IPS-NIHi7 (cell line): ENCODE measurements around the gene ELK4.

Source experiments
- DNase-seq: peaks from one replicate; pipeline ENCODE4 v3.0.0; 2012; ENCODE audit warnings: mixed read lengths; ENCODE audit errors: extremely low spot score

ELK4 gene

DNA sequence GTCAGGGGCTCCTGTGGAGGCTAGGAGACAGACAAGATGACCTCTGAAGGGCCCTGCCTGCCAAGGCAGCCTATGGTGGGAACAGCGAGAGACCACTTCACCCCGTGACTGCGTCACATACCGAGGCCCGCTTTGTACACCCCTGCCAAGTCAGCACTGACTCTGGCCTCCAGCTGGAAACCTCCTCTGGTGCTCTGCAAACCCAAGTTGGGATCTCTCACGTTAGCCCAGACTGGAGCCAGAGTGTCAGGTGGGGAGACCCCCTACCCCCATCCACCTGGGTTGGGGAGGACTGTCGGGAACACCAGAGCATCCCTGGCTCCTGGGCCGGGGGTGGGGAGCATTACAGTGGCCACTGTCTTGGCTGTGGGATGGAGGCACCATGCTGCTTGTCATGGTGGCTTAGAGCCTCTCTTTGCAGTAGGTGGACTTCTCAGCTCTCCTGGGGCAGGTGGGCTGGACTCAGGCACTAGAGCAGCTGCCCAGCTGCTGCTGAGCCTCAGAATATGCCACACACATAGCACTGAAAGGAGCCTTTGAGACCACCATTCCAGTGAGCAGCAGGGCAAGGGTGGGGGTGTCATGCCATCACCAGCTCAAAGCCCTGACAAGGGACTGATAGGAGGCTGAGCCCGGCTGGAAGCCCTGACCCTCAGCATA, 50.4 kb downstream of the ELK4 start:
- no peak for DNase-seq

DNA sequence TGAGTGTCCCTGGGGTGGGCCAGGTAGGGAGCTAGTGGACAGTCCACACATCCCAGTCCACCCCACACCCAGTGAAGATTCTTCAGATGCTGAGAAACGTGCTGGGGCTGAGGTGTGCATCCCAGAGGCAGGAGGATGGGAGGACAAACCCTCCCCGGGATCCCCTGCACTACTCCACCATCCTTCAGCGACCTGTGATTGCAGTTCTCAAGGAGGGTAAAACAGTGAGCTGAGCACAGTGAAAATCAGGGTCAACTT, 51.0 kb downstream of the ELK4 start:
- no peak for DNase-seq

DNA sequence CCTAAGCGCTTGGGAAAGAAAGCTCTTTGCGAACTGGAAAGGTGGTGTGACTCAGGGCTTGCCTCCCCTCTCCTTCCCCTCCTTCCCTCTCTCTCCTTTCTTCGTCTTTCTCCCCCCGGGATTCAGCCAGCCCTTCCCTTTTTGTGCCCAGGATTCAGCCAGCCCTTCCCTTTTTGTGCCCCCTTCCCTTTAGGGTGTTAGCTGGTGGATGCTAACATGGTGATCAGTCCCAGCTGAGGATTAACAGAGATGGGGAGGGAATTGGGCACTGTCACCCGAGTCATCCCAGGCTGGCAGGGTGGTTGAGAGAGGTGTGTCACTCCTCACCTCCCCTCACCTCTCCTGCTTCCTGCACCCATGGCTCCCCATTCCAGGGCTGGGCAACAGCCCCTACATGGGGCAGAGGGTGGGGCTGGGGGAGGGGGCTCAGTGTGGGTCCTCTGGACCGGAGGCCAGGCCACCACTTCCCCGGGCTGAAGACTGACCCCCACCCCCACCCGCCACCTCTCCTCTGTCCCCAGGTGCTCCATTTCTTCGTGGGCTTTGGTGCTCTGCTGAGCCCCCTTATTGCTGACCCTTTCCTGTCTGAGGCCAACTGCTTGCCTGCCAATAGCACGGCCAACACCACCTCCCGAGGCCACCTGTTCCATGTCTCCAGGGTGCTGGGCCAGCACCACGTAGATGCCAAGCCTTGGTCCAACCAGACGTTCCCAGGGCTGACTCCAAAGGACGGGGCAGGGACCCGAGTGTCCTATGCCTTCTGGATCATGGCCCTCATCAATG, 51.5 kb downstream of the ELK4 start:
- no peak for DNase-seq

DNA sequence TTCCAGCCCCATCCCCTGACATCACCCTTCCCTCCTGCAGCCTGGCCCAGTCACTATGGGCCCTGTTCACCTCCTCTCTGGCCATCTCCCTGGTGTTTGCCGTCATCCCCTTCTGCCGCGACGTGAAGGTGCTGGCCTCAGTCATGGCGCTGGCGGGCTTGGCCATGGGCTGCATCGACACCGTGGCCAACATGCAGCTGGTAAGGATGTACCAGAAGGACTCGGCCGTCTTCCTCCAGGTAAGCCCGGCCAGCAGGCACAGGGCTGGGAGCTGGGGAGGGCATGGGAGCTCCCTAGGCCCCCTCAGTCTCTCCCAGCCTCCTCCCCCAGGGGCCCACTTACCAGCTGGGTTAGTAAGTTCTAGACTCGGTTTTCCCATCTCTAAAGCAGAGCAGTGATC, 52.1 kb downstream of the ELK4 start:
- no peak for DNase-seq

DNA sequence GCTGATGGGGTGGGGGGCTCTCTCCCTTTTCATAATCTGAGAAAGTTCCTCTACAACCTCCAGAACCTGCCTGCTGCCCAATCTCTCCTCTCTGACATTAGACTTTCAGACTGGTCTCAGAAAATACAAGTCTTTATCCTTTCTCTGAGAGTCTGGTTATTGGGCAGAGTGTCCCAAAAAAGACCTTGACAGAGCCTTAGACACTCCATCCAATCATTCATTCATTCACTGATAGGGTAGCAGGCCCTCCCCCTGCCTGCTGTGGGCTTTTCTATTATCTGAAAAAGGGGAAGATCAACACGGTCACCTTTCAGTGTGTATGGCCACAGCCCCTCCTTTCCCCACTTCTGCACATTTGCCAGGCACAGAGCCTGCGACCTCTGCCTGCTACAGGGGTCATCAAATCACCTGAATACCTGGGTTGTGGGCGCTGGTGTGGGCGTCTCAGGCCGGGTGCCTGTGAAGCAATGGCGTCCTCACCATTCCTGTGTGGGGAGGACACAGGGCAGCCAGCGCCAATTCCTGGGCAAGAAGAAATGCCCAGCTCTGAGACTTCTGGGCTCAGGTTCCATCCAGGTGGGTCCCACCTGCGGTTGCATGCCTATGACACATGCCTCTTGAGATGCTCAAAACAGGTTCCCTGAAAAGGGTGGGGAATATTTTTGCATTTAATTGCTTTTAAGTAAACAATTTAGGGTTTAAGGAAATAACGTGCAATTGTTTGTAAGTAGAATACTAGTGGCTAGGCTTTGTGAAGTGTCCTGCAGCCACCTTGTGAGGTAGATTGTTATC, 52.8 kb downstream of the ELK4 start:
- DNase-seq: no peak

DNA sequence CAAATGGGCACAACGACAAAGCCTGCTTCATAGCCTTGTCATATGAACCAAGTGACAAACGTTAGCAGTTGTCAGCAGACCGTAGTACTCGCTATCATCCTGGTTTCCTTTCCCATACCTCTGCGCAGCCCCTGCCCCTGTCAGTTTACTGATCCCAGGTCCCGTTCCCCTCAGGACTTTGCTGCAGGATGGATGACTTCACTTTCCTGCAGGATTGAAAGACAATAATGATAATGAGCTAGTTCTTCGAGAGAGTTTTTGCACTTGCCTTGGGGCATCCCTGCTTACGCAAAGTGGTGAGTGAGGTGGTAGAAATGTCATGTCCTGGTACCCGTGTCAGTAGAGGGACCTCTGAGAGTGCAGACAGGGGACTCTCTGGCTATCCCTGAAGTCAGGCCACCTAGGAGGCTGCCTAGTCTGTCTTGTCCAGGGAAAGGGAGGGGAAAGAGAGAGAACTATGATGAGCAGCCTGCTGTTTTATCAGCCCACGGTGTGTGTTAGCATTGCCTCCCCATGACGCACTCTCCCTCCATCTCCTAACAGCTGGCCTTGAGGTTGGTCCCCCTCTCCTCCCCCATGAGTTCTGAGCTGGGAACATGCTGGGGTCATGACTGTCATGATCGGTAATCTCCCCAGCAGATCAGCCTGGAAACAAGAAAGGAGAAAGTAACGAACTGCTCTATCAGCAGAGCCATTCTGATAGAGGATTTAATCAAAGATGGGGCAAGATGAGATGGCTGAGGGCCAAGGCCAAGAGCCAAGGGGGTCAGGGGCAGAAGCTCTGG, 53.7 kb downstream of the ELK4 start:
- no peak for DNase-seq

DNA sequence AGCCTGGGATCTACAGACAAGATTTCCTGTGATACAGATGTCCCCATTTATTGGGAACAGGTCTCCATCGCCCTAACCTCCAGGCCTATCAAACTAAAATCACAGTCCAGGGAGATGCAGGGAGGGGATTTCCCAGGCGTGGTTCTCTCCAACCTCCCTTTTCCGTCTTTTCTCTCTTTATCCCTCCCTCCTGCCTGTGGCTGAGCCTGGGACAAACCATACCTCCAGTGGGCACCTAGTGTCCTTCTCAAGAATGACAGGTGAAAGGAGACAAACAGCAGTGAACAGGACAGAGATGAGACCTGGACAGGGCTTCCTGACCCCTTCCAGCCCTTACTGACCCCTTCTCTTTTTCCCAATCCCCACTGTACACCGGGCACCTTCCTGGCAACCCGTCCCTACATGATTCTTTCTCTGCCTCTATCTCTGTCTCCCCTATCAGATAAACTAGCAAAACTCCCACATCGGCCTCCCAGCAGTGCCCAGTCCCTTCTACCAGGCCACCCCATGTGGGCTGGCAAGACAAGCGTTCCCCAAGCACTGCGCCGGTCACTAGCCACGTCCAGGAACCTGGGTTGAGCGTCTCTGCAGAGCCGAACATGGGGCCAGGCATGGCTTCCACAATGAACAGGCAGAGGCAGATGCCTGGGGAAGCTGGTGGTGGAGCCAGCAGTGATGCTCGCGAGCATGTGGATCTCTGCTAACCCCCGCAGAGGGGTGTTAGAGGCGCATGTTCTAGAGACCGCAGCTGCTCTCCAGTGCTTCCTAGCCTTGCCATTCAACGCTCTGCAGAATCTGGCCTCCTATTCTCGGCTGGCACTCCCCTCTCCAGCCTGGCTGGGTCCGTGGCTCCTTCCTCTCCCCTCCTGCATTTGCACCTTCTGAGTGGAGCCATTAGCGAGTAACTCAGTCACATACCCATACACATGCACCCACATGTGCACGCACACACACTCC, 54.7 kb downstream of the ELK4 start:
- DNase-seq: no peak

DNA sequence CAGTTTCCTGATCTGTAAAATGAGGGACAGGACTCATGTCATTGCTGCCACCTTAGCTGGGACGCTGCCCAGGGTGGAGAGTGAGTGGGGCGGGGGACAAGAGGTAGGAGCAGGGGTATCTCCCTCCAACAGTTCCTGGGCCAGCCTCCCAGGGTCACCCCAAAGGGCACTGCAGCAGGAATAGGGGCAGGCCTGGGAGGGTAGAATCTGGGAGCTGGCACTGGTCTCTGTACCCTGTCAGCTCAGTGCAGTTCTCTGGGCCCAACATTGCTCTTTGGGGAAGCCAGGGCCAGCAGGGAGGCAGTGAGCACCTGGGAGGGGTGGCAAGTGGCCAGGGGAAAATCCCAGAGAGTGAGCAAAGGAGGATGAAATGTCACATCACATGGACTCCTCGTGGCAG, 55.8 kb downstream of the ELK4 start:
- DNase-seq: no peak

DNA sequence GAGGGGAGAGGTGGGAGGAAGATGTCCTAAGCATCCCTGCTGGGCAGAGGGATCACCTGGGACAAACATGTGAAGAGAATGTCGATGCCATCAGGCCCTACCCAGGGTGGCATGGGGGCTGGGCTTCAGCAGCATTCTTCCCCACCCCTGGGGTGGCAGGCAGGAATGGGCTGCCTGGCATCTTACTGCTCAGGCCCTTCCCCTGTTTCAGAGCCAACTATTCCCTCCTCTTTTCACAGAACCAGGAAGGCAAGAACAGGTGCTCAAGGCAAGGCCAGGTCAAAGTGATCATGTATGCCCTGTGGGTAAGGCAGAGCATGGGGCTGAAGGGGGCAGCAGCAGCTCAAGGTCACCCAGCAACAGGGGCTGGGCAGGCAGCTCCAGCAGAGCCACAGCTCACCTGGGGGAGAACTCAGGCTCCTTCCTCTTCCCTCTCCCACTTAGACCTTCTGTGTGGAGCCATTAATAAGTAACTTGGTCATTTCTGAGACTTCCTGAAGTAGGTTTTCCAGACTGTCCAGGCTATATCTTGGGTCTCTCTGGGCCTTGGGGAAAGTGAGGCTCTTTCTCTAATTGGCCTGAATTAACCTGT, 56.4 kb downstream of the ELK4 start:
- no peak for DNase-seq

DNA sequence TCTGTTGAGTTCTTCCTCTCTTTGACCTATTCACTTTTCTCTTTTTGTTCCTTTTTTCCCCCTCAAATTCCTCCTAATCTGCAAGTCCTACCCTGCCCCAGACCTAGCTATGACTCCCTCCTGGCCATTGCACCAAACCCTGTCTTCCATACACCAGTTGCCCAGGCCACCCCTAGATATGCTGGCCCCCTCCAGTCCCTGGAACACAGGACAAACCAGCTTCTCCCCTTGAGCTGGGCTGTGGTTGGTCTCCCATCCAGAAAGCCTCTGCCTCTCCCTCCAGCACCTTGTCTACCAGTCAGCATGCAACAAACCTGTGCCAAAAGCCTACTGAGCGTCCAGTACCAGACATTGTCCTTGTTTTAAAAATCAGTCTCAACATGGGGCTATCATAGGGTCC, 59.4 kb downstream of the ELK4 start:
- DNase-seq: no peak

DNA sequence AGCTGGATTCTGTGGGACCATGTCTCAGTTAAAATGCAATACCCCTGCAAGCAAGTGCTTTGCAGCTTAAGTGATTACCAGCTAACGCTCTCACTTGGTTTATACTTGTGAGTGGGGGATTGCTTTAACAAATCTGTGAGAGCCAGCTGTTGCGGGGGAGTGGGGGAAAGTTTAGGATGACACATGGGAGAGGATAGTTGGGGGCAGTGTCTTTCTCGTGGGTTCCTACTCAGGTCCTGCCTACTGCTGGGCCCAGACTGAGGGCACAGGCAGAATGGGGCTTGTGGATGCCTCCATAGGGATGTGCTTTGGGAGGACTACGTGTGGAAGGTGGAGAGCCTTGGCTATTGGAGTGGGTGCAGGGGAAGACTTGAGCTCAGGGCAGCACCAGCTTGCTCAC, 60.1 kb downstream of the ELK4 start:
- DNase-seq: no peak

DNA sequence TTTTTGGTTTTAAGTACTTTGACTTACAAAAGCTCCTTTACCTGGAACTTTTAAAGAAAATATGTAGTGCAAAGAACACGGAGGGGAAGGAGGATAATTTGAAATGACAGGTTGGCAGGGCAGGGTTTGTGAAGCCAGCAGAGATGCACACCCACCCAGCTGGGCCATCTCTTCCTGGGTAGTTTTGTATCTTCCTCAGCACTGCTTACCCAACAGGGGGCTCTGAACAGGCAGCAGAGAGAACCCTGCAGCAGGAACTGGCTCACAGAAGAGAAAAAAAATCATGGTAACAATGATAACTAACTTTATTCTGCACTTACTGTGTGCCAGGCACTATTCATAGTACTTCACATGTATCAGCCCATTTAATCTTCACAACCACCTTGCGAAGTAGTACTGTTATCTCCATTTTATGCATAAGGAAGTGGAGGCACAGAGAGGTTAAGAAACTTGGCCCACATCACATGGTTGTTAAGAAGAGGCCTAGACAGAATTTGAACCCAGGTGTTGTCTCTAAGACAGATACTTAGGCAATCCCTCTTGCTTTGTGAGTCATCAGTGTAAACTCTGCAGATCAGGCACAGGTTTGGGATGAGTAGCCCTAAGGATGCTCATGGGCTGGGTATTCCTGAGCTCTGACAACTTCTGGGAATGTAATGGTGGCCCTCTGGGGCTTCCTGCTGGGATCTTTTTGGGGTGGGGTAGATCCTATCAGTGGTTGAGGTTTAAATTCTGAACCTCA, 60.8 kb downstream of the ELK4 start:
- DNase-seq: no peak

DNA sequence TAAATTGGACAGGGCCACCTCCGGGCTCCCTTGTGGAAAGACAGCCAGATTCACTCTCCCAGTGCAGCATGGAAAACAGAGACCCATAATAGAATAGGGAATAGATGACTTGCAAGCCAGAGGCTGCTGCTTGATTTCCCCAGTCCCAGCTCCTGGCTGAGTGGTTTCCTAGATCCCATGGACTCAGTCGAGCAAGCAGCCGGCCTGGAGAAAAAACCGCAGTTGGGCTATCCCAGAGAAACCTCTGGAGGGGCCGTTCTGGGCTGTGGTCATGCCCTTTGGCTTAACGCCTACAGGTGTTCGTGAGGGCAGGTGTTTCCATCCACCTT, 61.7 kb downstream of the ELK4 start:
- DNase-seq: no peak

DNA sequence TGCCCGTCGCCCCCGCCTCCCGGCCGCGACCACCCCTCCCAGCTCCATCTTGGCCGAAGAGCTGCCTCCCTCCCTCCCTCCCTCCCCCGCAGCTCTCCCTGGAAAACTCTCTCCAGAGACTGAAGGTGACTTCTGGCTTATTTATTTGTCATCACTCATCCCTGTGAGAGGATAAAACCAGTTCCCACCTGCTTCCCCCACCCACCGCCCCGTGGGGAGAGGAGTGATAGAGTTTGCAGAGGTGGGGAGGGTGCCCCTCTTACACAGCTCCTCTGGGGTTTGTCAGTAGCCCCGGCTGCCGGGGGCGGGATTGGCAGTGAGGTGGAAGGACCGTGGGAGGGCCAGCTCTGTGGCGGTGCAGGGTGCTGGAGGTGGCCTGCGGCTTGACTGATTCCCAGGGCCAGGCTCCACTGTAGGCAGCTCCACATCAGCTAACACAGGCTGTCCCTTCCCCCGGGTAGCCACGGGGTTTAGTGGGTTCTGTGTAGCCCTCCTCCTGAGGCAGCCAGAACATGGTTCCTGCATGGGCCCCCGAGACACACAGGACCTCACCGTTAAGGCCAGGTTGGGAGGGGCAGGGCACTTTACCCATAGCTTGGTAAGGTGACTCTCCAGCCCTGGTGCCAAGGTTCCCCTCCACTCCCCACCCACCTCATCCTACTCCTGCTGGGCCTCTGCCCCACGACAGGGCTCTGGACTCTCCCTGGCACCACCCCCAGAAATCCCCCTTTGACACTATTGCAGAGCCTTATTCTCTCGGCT, 62.2 kb downstream of the ELK4 start:
- DNase-seq: no peak

DNA sequence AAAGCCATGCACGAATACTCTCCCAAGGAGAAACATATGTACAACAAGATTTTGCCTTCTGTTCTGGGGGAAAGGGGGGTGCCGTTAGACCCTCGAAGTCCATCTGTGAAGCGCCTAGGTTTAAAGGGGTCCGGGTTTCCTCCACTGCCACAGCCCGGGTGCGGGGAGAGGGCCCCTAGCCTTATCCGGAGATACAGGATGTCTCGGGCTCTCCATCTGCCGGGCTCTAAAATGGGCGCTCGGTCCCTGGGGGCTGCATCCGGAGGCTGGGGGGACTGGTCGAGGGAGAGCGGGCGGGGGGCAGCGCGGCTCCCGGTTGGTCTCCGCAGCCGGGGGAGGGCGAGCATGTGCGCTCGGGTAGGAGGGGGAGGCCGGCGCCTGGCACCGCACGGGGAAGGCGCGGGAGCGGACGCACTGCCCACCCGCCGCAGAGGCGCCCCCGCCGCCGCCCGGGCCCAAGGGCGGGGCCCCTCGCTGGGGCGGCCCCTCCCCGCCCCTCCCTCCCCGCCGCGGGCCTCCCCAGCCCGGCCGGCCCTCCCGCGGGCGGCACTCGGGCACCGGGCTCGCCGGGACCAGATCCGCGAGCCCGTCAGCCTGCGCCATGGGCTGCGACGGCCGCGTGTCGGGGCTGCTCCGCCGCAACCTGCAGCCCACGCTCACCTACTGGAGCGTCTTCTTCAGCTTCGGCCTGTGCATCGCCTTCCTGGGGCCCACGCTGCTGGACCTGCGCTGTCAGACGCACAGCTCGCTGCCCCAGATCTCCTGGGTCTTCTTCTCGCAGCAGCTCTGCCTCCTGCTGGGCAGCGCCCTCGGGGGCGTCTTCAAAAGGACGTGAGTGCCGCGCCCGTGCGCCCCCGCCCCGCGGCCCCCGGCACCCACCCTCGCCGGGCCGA, 63.1 kb downstream of the ELK4 start:
- DNase-seq: no peak

DNA sequence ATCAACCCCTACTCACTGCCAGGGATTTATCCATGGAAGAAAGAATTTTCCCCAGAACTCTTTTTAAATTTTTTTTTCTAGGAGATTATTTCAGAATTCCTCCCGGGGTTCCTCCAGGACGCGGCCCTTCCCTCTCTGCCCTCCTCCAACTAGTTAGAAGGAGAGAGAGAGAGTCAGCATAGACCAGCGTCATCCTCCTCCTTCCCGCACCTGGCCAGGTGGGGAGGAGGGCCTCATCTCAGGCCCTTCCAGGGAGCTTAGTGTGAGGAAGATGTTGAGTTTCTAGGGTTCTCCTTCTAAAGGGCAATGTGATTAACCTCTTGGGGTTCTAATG, 63.7 kb downstream of the ELK4 start:
- DNase-seq: no peak

DNA sequence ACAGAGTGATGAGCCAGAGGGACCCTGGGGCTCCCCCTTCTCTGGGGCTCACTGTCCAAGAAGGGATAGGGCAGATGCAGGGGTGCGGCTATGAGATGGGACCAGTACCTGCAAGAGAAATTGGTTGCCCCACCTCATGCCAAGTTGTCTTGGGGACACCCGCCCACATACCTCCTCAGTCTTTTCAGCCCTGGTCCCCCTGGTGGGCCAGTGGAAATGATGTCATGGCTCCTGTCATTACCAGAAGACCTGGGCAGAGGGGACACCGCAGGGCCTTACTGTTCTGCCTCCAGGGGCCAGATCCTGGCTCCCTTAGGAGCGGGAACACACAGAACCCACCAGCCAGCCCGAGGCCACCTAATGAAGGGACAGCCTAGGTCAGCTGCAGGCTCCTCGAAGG, 64.1 kb downstream of the ELK4 start:
- DNase-seq: no peak

DNA sequence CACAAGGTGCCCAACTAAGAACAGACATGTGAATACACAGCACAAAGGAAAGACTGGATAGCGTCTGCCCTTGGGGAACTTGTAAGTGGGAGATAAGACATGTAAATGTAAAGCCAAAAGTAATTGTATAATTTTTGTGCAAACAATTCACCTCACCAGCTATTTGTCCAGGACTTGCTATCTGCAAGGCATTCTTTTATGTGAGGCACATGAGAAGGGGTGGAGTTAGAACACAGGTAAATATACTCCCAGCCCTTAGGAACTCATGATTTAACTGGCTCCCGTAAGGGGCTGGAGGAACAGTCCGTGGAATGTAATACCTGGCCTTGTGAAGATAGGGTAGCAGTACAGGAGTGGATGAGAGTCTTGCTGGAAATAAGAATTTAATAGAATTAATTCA, 66.0 kb downstream of the ELK4 start:
- no peak for DNase-seq
